NCI-H69 (cell line): Measurements from ENCODE around the gene KRTAP5-9.
"Not testable (repeated sequence)": the region's sequence is repeated elsewhere in the genome, so short reads cannot be mapped to it uniquely, and the experiment has no call there.

Experiments
- DNase-seq: peaks from one replicate; lab custom pipeline; 2025; lab: John Stamatoyannopoulos, UW

Gene KRTAP5-9

DNA sequence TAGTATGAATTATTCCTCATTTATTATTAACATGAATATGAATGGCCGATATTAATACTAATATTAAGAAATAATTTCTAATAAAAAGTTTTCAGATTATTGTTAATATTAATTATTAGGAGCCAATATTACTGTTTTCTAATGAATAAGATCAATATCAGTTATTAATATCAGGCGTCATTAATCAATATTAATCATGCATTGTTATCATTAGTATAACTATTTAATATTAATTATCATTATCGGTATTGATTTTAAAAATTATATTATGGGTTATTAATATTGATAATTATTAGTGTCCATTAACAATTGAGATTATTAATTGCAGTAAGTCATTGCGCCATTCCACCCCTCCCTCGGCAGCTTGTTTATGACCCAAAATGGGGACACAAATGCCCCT, 37.5 kb downstream of the KRTAP5-9 start:
- DNase-seq, result not testable (repeated sequence)

DNA sequence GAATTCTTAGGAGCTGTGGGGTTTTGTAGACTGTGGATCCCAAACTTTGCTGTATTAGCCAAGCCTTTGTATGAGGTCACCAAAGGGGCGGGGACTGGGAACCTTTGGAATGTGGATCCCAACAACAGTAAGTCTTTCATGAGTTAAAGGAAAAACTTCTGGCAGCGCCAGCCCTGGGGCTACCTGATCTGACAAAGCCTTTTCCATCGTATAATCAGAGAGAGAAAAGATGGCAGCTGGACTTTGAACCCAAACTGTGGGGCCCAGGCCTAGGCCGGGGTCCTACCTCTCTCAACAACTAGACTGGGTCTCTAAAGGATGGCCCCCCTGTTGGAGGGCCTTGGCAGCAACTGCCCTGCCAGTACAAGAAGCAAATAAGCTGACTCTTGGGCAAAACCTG, 40.1 kb downstream of the KRTAP5-9 start:
- DNase-seq, result not testable (repeated sequence)

GRCh38 chr11:71588822-71589545, 40.8 kb downstream of the KRTAP5-9 start:
- not testable (repeated sequence) for DNase-seq

- not testable (repeated sequence) for DNase-seq
These were observed 41.3 kb downstream of the KRTAP5-9 start for GRCh38 chr11:71589546-71589920.
